Left colon (tissue), 2 donors: ENCODE measurements around the gene IMP4. TPM values are rescaled to one million over a fixed set of nuclear protein-coding genes. Genes with fewer than 3 reads are reported as not detected.

Experiments
- ATAC-seq: fragments of 200-7000 bp; cut with Tn5 transposase; one replicate; pipeline ENCODE4 v1.9.1; 2020; ENCODE audit warnings: mild to moderate bottlenecking, moderate library complexity
- DNase-seq, 2 donors: peaks; one replicate each; pipeline ENCODE4 v3.0.0-alpha.2; 2020
- intact Hi-C, 2 donors: fragments of 100-400 bp; cut with DNase I in 1 of 2; cut with micrococcal nuclease in 1 of 2; formaldehyde crosslinking; loops; one replicate each; pipeline versions ENCODE4 v1.11.2 to v1.14.0; 2022; cut with DNase I, micrococcal nuclease
- total RNA-seq, 2 donors: library from RNA; stranded (reverse); fragmentation: NEBNext Ultra II Directional; extraction: Animal tissue kit (Norgen Biotek cat#: 25700); gene quantifications; one replicate each; pipeline ENCODE4 v1.2.1, GENCODE V29; 2021
- donor health status: DM: no; HTN: no; CAD: no.
- donor health status: DM: yes; HTN: yes; CAD: no.

The IMP4 gene
- total RNA-seq, 2 donors from 2014 or later = 60.7 to 74.8 TPM

GRCh38 chr2:130387804-130388203 is 45.1 kb downstream of the IMP4 start:
- intact Hi-C loops = no loop called here
- no peak for ATAC-seq
- no peak for DNase-seq

GRCh38 chr2:130388221-130388907 is 45.7 kb downstream of the IMP4 start:
- no peak for ATAC-seq

GRCh38 chr2:130389358-130389757 is 46.7 kb downstream of the IMP4 start:
- no peak for DNase-seq
- intact Hi-C loops = no loop called here
- no peak for ATAC-seq

More at GRCh38 chr2:130388221-130388907, 45.7 kb downstream of the IMP4 start:
- DNase-seq = no peak
- intact Hi-C loops = no loop called here

GRCh38 chr2:130389783-130390182 is 47.1 kb downstream of the IMP4 start:
- ATAC-seq = no peak
- intact Hi-C loops = no loop called here

GRCh38 chr2:130390460-130391057 is 47.9 kb downstream of the IMP4 start:
- ATAC-seq (peak; percentile 76), DNase-seq (peak; percentile 66 to 79)
- intact Hi-C loops = no loop called here

More at GRCh38 chr2:130389783-130390182, 47.1 kb downstream of the IMP4 start:
- DNase-seq = no peak

GRCh38 chr2:130391058-130391871 is 48.6 kb downstream of the IMP4 start:
- peak; percentile 96 for ATAC-seq
- DNase-seq = peak; percentile 93 to 96
- intact Hi-C loops = no loop called here

GRCh38 chr2:130391872-130392670 is 49.4 kb downstream of the IMP4 start:
- no peak for DNase-seq
- intact Hi-C loops = no loop called here
- no peak for ATAC-seq

- DNase-seq (no peak), ATAC-seq (no peak)
- intact Hi-C loops = no loop called here
Observed at GRCh38 chr2:130393318-130393910, 50.7 kb downstream of the IMP4 start.

Other genes with a start within 250 kb of the IMP4 start
- gene POTEF, start 213.7 kb upstream of the IMP4 start, total RNA-seq = not detected
- under 1 TPM; 0.49 to 0.73 TPM for gene CCDC74B, start 197.8 kb upstream of the IMP4 start, total RNA-seq
- 10 to 100 TPM; 30.2 to 41.3 TPM for gene SMPD4, start 161.3 kb upstream of the IMP4 start, total RNA-seq
- 100 to 1,000 TPM; 214 to 244 TPM for gene MZT2B, start 160.6 kb upstream of the IMP4 start, total RNA-seq
- not detected for gene TUBA3E, start 144.5 kb upstream of the IMP4 start, total RNA-seq
- 100 to 1,000 TPM; 112 to 168 TPM for gene PTPN18, start 13.2 kb downstream of the IMP4 start, total RNA-seq
- gene POTEI, start 166.4 kb downstream of the IMP4 start, total RNA-seq = under 1 TPM; 0.06 to 0.08 TPM
- not detected for gene CFC1B, start 178.3 kb downstream of the IMP4 start, total RNA-seq